Prostate gland (tissue), 2 donors: ENCODE measurements around the gene SYNE1. TPM values are rescaled to one million over a fixed set of nuclear protein-coding genes. Genes with fewer than 3 reads are reported as not detected.
A peak's percentile ranks its signal among the peaks of the same experiment; 100 is the strongest.

Experiments used
- DNase-seq: peaks from one replicate; pipeline ENCODE4 v3.0.0-alpha.2; 2019; ENCODE audit warnings: low spot score
- H3K27ac ChIP-seq, 2 donors: fragments of 200-600 bp; sonication (generic); 2 replicates each; pipeline ENCODE4 v1.5.1; 2017 to 2019
- H3K27me3 ChIP-seq: fragments of 200-600 bp; sonication (generic); replicated peaks from 2 replicates; pipeline ENCODE4 v1.5.1; 2019; ENCODE audit not compliant: insufficient read depth
- H3K36me3 ChIP-seq, 2 donors: fragments of 200-600 bp; sonication (generic); 1 replicate in 1 of 2; 2 replicates in 1 of 2; pipeline versions ENCODE4 v1.5.1 to v1.8.1; 2017 to 2019
- H3K4me1 ChIP-seq: fragments of 200-600 bp; sonication (generic); replicated peaks from 2 replicates; pipeline ENCODE4 v1.5.1; 2019
- H3K4me3 ChIP-seq, 2 donors: fragments of 200-600 bp; sonication (generic); 2 replicates each; pipeline ENCODE4 v1.5.1; 2017 to 2019
- H3K9me3 ChIP-seq: fragments of 200-600 bp; sonication (generic); 2 replicates; pipeline ENCODE4 v1.5.1; 2017
- CTCF ChIP-seq, 4 experiments: fragments of 200-600 bp in 2 of 4; fragments of 450-650 bp in 2 of 4; sonication (generic) in 2 of 4; IDR thresholded peaks; 1 replicate in 3 of 4; 2 replicates in 1 of 4; pipeline ENCODE4 v1.5.1; 2016 to 2019; ENCODE audit warnings: antibody characterized with exemption in 4 of 4, mild to moderate bottlenecking in 2 of 4, moderate library complexity in 2 of 4
- POLR2A ChIP-seq: fragments of 450-650 bp; IDR thresholded peaks from one replicate; pipeline ENCODE4 v1.6.1; 2016; ENCODE audit warnings: antibody characterized with exemption, mild to moderate bottlenecking
- POLR2AphosphoS5 ChIP-seq: sonication (generic); formaldehyde crosslinking; IDR thresholded peaks from one replicate; pipeline ENCODE4 v1.6.1; 2017; ENCODE audit warnings: antibody characterized with exemption
- WGBS: methylation state at CpG from one replicate; pipeline ENCODE4 v1.1.5; 2018; 5-methylcytosine and 5-hydroxymethylcytosine counted together
- intact Hi-C: fragments of 100-400 bp; cut with DNase I; formaldehyde crosslinking; loops from one replicate; pipeline ENCODE4 v1.14.2; 2022
- total RNA-seq, 2 donors: library from RNA; depleted of rRNA; stranded (reverse); fragments of >200 nt; gene quantifications; one replicate each; pipeline ENCODE4 v1.1.0, GENCODE V29; 2016

Gene SYNE1
- total RNA-seq, 2 donors from 2014 or later, result 36.5 to 154 TPM

- Histone ChIP-seq H3K27ac (peak overlapping the region in 1 of 2 donors; percentile 32), H3K9me3 (no peaks in the 10 kb centered on the region), H3K27me3 (no peaks in the 10 kb centered on the region), H3K36me3 (no peaks in the 10 kb centered on the region), H3K4me3 (no peak overlapping the region), H3K4me1 (peaks cover 3% of the 10 kb centered on the region)
- intact Hi-C loops, result loop anchor here (5.0 kb wide), 1 partner anchor 830 kb away; no protein-coding TSS in a partner anchor
- DNase-seq, result no peak
- TF ChIP-seq POLR2AphosphoS5, result no peak
- no peak for TF ChIP-seq POLR2A
- no peak for TF ChIP-seq CTCF (IDR thresholded peaks at IDR 0.05)
- 45% methylated on average over 6 of the region's 6 CpGs for WGBS
Observed at GRCh38 chr6:152271776-152272464, 365.2 kb downstream of the SYNE1 start.

GRCh38 chr6:152270301-152270925 is 366.7 kb downstream of the SYNE1 start:
- Histone ChIP-seq H3K9me3 (no peaks in the 10 kb centered on the region), H3K27ac (no peak overlapping the region), H3K27me3 (no peaks in the 10 kb centered on the region), H3K4me1 (peaks cover 3% of the 10 kb centered on the region), H3K4me3 (no peak overlapping the region), H3K36me3 (no peaks in the 10 kb centered on the region)
- 85% methylated on average over 1 of the region's 1 CpG for WGBS
- TF ChIP-seq CTCF (IDR thresholded peaks at IDR 0.05) (no peak), POLR2A (no peak), POLR2AphosphoS5 (no peak)
- intact Hi-C loops, result loop anchor here (5.0 kb wide), 1 partner anchor 828 kb away; no protein-coding TSS in a partner anchor
- no peak for DNase-seq

GRCh38 chr6:152268846-152269442 is 368.2 kb downstream of the SYNE1 start:
- TF ChIP-seq POLR2A (no peak), POLR2AphosphoS5 (no peak), CTCF (IDR thresholded peaks at IDR 0.05) (no peak)
- Histone ChIP-seq H3K27me3 (no peaks in the 10 kb centered on the region), H3K4me3 (no peak overlapping the region), H3K27ac (no peak overlapping the region), H3K36me3 (no peaks in the 10 kb centered on the region), H3K4me1 (peaks cover 3% of the 10 kb centered on the region), H3K9me3 (no peaks in the 10 kb centered on the region)
- DNase-seq, result no peak
- intact Hi-C loops, result loop anchor here (5.0 to 10.0 kb wide), 2 partner anchors 142 to 564 kb away; no protein-coding TSS in a partner anchor
- 78% methylated on average over 8 of the region's 8 CpGs for WGBS

- intact Hi-C loops, result loop anchor here (2.0 to 10.0 kb wide), 3 partner anchors 141 to 563 kb away; no protein-coding TSS in a partner anchor
- WGBS, result 24% methylated on average over 9 of the region's 9 CpGs
- Histone ChIP-seq H3K36me3 (no peaks in the 10 kb centered on the region), H3K27me3 (no peaks in the 10 kb centered on the region), H3K4me3 (no peak overlapping the region), H3K27ac (no peak overlapping the region), H3K9me3 (no peaks in the 10 kb centered on the region), H3K4me1 (peaks cover 3% of the 10 kb centered on the region)
- no peak for DNase-seq
- TF ChIP-seq POLR2A, result no peak
- TF ChIP-seq CTCF (IDR thresholded peaks at IDR 0.05), result peak in 3 of 4 experiments; percentile 41 to 49 (median 46)
Observed at GRCh38 chr6:152267967-152268845, 369.0 kb downstream of the SYNE1 start.
